Mesenchymal stem cell (in vitro differentiated cells and primary cell): ENCODE measurements around the gene FHIT.
A peak's percentile ranks its signal among the peaks of the same experiment; 100 is the strongest.

Experiments
- DNase-seq: peaks from one replicate; pipeline ENCODE4 v3.0.0-alpha.2; 2013
- H2AFZ ChIP-seq: one replicate; pipeline ENCODE4 v1.6.1; 2013; ENCODE audit warnings: low read depth, mild to moderate bottlenecking, control low read depth, inconsistent platforms, low read length, moderate library complexity
- H2AK5ac ChIP-seq: 2 replicates; pipeline ENCODE4 v1.6.1; 2013; ENCODE audit warnings: low read length, moderate library complexity, mild to moderate bottlenecking, inconsistent platforms; ENCODE audit not compliant: severe bottlenecking
- H2BK120ac ChIP-seq: one replicate; pipeline ENCODE4 v1.6.1; 2013; ENCODE audit warnings: low read depth, mild to moderate bottlenecking, inconsistent platforms, low read length, moderate library complexity
- H2BK12ac ChIP-seq, 2 experiments: one replicate each; pipeline ENCODE4 v1.6.1; 2013; ENCODE audit warnings: inconsistent platforms in 2 of 2, low read length in 2 of 2, mild to moderate bottlenecking in 2 of 2, moderate library complexity in 2 of 2, control low read depth in 1 of 2
- H2BK15ac ChIP-seq: one replicate; pipeline ENCODE4 v1.6.1; 2013; ENCODE audit warnings: mild to moderate bottlenecking, low read depth, inconsistent platforms; ENCODE audit not compliant: poor library complexity, severe bottlenecking
- H2BK5ac ChIP-seq: 2 replicates; pipeline ENCODE4 v1.6.1; 2013; ENCODE audit warnings: low read depth, mild to moderate bottlenecking, low read length, control low read depth, inconsistent platforms; ENCODE audit not compliant: poor library complexity, severe bottlenecking
- H3K14ac ChIP-seq, 2 experiments: one replicate each; pipeline ENCODE4 v1.6.1; 2013; ENCODE audit warnings: inconsistent platforms in 2 of 2, low read length in 2 of 2, control low read depth in 1 of 2, mild to moderate bottlenecking in 1 of 2, moderate library complexity in 1 of 2
- H3K18ac ChIP-seq, 2 experiments: one replicate each; pipeline ENCODE4 v1.6.1; 2013; ENCODE audit warnings: inconsistent platforms in 2 of 2, low read length in 2 of 2, control low read depth in 1 of 2, low read depth in 1 of 2, mild to moderate bottlenecking in 1 of 2
- H3K23ac ChIP-seq, 2 experiments: one replicate each; pipeline ENCODE4 v1.6.1; 2013; ENCODE audit warnings: inconsistent platforms in 2 of 2, low read length in 2 of 2, mild to moderate bottlenecking in 2 of 2, moderate library complexity in 2 of 2, control low read depth in 1 of 2
- H3K27ac ChIP-seq: 2 replicates; pipeline ENCODE4 v1.5.1; 2013; ENCODE audit warnings: mild to moderate bottlenecking, moderate library complexity, low read length, control low read depth, inconsistent platforms; ENCODE audit not compliant: poor library complexity, severe bottlenecking
- H3K27me3 ChIP-seq, 2 experiments: 2 replicates each; pipeline versions ENCODE4 v1.6.1 to v1.7.0; 2013; ENCODE audit warnings: low read length in 2 of 2, mild to moderate bottlenecking in 2 of 2, moderate library complexity in 2 of 2, control low read depth in 1 of 2, inconsistent platforms in 1 of 2; ENCODE audit not compliant: control insufficient read depth in 1 of 2, insufficient read depth in 1 of 2
- H3K36me3 ChIP-seq, 2 experiments: 2 replicates each; pipeline versions ENCODE4 v1.6.1 to v1.7.0; 2013; ENCODE audit warnings: low read length in 2 of 2, control low read depth in 1 of 2, inconsistent platforms in 1 of 2, low read depth in 1 of 2, mild to moderate bottlenecking in 1 of 2; ENCODE audit not compliant: insufficient read depth in 2 of 2, control insufficient read depth in 1 of 2
- H3K4ac ChIP-seq, 2 experiments: one replicate each; pipeline ENCODE4 v1.6.1; 2013; ENCODE audit warnings: inconsistent platforms in 2 of 2, low read length in 2 of 2, mild to moderate bottlenecking in 2 of 2, moderate library complexity in 2 of 2, control low read depth in 1 of 2, low read depth in 1 of 2
- H3K4me1 ChIP-seq: 2 replicates; pipeline ENCODE4 v1.6.1; 2013; ENCODE audit warnings: low read depth, low read length, control low read depth; ENCODE audit not compliant: control insufficient read depth, insufficient read depth
- H3K4me2 ChIP-seq: 2 replicates; pipeline ENCODE4 v1.6.1; 2013; ENCODE audit warnings: low read length, mild to moderate bottlenecking, inconsistent platforms; ENCODE audit not compliant: poor library complexity, severe bottlenecking
- H3K4me3 ChIP-seq, 2 experiments: 2 replicates each; pipeline versions ENCODE4 v1.5.1 to v1.7.0; 2013; ENCODE audit warnings: low read length in 2 of 2, mild to moderate bottlenecking in 2 of 2, control low read depth in 1 of 2, low read depth in 1 of 2; ENCODE audit not compliant: insufficient read depth in 1 of 2
- H3K79me1 ChIP-seq: replicated peaks from 2 replicates; pipeline ENCODE4 v1.6.1; 2013; ENCODE audit warnings: mild to moderate bottlenecking, control low read depth, low read length, inconsistent platforms; ENCODE audit not compliant: poor library complexity, severe bottlenecking
- H3K9ac ChIP-seq: 2 replicates; pipeline ENCODE4 v1.7.0; 2013; ENCODE audit warnings: mild to moderate bottlenecking, low read length, moderate library complexity
- H3K9me3 ChIP-seq: 2 replicates; pipeline ENCODE4 v1.7.0; 2013; ENCODE audit warnings: mild to moderate bottlenecking, low read length; ENCODE audit not compliant: control insufficient read depth
- H4K8ac ChIP-seq: one replicate; pipeline ENCODE4 v1.6.1; 2013; ENCODE audit warnings: inconsistent platforms, mild to moderate bottlenecking, low read length, moderate library complexity
- H4K91ac ChIP-seq: one replicate; pipeline ENCODE4 v1.6.1; 2013; ENCODE audit warnings: mild to moderate bottlenecking, low read length, inconsistent platforms
- WGBS: methylation state at CpG from one replicate; pipeline ENCODE4 v1.1.7; 2013; ENCODE audit warnings: mixed read lengths; 5-methylcytosine and 5-hydroxymethylcytosine counted together

The FHIT gene

GRCh38 chr3:59982510-59982909 lies 1268.7 kb downstream of the FHIT start:
- no peaks in the 10 kb centered on the region for H3K9me3 ChIP-seq
- H2AK5ac ChIP-seq, result no peak overlapping the region
- DNase-seq, result no peak
- no peak overlapping the region for H3K4me2 ChIP-seq
- no peak overlapping the region for H2BK12ac ChIP-seq
- WGBS, result 79% methylated on average over 2 of the region's 3 CpGs
- no peak overlapping the region for H2BK15ac ChIP-seq
- no peaks in the 10 kb centered on the region for H3K79me1 ChIP-seq
- no peak overlapping the region for H3K4me3 ChIP-seq
- H3K23ac ChIP-seq, result no peak overlapping the region
- H3K36me3 ChIP-seq, result no peaks in the 10 kb centered on the region
- H3K18ac ChIP-seq, result no peak overlapping the region
- no peak overlapping the region for H3K14ac ChIP-seq
- no peak overlapping the region for H2AFZ ChIP-seq
- no peak overlapping the region for H4K8ac ChIP-seq
- H2BK5ac ChIP-seq, result no peak overlapping the region
- H3K27me3 ChIP-seq, result no peaks in the 10 kb centered on the region
- H3K4me1 ChIP-seq, result no peaks in the 10 kb centered on the region
- no peak overlapping the region for H4K91ac ChIP-seq
- no peak overlapping the region for H3K27ac ChIP-seq
- H3K4ac ChIP-seq, result no peak overlapping the region
- no peak overlapping the region for H2BK120ac ChIP-seq
- no peak overlapping the region for H3K9ac ChIP-seq

GRCh38 chr3:59981377-59981776 lies 1269.9 kb downstream of the FHIT start:
- H2BK5ac ChIP-seq, result no peak overlapping the region
- WGBS, result 59% methylated on average over 2 of the region's 6 CpGs
- no peak overlapping the region for H3K14ac ChIP-seq
- H3K27ac ChIP-seq, result no peak overlapping the region
- H4K8ac ChIP-seq, result no peak overlapping the region
- H3K4me3 ChIP-seq, result no peak overlapping the region
- H3K4me1 ChIP-seq, result no peaks in the 10 kb centered on the region
- no peak overlapping the region for H3K9ac ChIP-seq
- no peak overlapping the region for H3K18ac ChIP-seq
- H3K36me3 ChIP-seq, result no peaks in the 10 kb centered on the region
- no peak overlapping the region for H2BK12ac ChIP-seq
- H3K79me1 ChIP-seq, result no peaks in the 10 kb centered on the region
- H3K27me3 ChIP-seq, result no peaks in the 10 kb centered on the region
- no peak overlapping the region for H3K23ac ChIP-seq
- H3K9me3 ChIP-seq, result no peaks in the 10 kb centered on the region
- no peak overlapping the region for H2BK15ac ChIP-seq
- no peak overlapping the region for H2AK5ac ChIP-seq
- DNase-seq, result no peak
- no peak overlapping the region for H4K91ac ChIP-seq
- H3K4ac ChIP-seq, result no peak overlapping the region
- no peak overlapping the region for H3K4me2 ChIP-seq
- H2AFZ ChIP-seq, result no peak overlapping the region
- H2BK120ac ChIP-seq, result no peak overlapping the region

DNA sequence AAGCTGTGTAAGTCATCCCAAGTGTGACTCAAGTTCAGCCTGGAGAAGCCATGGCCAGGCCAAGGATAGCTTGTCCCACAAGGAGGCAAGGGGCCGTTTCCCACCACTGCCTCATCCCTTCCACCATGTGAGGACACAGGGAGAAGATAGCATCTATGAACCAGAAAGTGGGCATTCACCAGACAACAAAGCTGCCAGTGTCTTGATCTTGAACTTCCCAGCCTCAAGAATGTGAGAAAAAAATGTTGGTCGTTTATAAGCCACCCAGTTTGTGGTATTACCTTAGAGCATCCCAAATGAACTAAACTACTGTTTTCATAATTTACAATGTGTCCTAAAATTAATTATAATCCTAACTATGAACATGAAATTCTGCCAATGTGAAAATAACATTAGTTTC lies 1270.7 kb downstream of the FHIT start:
- no peak overlapping the region for H4K91ac ChIP-seq
- peak overlapping the region in 1 of 2 experiments; percentile 35 for H3K14ac ChIP-seq
- DNase-seq, result no peak
- H3K27me3 ChIP-seq, result no peaks in the 10 kb centered on the region
- H3K18ac ChIP-seq, result no peak overlapping the region
- no peak overlapping the region for H3K9ac ChIP-seq
- H2BK12ac ChIP-seq, result no peak overlapping the region
- no peak overlapping the region for H3K4me3 ChIP-seq
- no peak overlapping the region for H2BK120ac ChIP-seq
- H3K23ac ChIP-seq, result no peak overlapping the region
- H3K36me3 ChIP-seq, result no peaks in the 10 kb centered on the region
- H2AFZ ChIP-seq, result no peak overlapping the region
- no peak overlapping the region for H2BK5ac ChIP-seq
- WGBS, result 0% methylated on average over 1 of the region's 2 CpGs
- no peak overlapping the region for H3K4ac ChIP-seq
- H3K27ac ChIP-seq, result no peak overlapping the region
- H3K4me2 ChIP-seq, result no peak overlapping the region
- H4K8ac ChIP-seq, result no peak overlapping the region
- H3K9me3 ChIP-seq, result no peaks in the 10 kb centered on the region
- no peak overlapping the region for H2BK15ac ChIP-seq
- H2AK5ac ChIP-seq, result no peak overlapping the region
- no peaks in the 10 kb centered on the region for H3K4me1 ChIP-seq
- H3K79me1 ChIP-seq, result no peaks in the 10 kb centered on the region

- Histone ChIP-seq H3K18ac (no peak overlapping the region), H2BK5ac (no peak overlapping the region), H3K4me3 (no peak overlapping the region), H3K9ac (no peak overlapping the region), H3K14ac (no peak overlapping the region), H2BK120ac (no peak overlapping the region), H3K79me1 (no peaks in the 10 kb centered on the region), H2BK15ac (no peak overlapping the region), H2BK12ac (no peak overlapping the region), H3K4me1 (no peaks in the 10 kb centered on the region), H3K36me3 (no peaks in the 10 kb centered on the region), H4K8ac (no peak overlapping the region), H3K9me3 (peaks cover 3% of the 10 kb centered on the region), H4K91ac (no peak overlapping the region), H3K4me2 (no peak overlapping the region), H2AK5ac (no peak overlapping the region), H3K27me3 (no peaks in the 10 kb centered on the region), H3K23ac (no peak overlapping the region), H3K27ac (no peak overlapping the region), H3K4ac (no peak overlapping the region), H2AFZ (no peak overlapping the region)
- 82% methylated on average over 6 of the region's 6 CpGs for WGBS
- DNase-seq, result no peak
Measured at GRCh38 chr3:59979542-59979941, 1271.7 kb downstream of the FHIT start.
